Superior temporal gyrus (tissue), 1 donor: Measurements from ENCODE around the gene GARIN3.

Experiments
- DNase-seq: peaks from one replicate; pipeline ENCODE4 v3.0.0-alpha.2; 2016; ENCODE audit errors: extremely low spot score

Gene GARIN3

DNA sequence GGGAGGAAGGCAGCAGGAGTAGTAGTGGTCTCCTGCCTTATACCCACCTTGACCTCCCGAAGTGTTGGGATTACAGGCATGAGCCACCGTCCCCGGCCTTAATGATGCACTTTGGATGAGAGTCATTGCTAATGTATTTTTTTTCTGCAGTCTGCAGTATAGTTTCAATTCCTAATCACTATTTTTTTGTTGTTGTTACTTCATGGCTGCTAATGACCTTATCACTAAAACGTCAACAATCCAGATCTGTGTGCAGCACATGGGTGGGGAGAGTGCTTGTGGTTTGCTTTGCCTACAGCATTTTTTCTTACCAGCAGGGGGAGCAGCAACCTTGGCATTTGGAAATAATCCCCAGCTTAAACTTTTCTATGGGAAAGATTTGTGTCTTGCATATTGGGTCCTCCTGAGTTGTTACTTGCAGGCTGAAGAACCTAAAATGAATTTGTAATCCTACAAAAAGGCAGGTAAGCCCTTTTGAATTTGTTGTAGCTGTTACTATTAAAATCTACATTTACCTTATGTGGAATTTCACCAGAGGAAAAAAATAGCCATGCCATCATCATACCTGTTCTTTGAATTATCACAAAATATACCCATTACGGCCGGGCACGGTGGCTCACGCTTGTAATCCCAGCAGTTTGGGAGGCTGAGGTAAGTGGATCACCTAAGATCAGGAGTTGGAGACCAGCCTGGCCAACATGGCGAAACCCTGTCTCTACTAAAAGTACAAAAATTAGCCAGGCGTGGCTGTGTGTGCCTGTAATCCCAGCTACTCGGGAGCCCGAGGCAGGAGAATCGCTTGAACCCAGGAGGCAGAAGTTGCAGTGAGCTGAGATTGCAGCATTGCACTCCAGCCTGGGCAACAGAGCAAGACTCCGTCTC lies 17.1 kb downstream of the GARIN3 start:
- peak; percentile 88 for DNase-seq

DNA sequence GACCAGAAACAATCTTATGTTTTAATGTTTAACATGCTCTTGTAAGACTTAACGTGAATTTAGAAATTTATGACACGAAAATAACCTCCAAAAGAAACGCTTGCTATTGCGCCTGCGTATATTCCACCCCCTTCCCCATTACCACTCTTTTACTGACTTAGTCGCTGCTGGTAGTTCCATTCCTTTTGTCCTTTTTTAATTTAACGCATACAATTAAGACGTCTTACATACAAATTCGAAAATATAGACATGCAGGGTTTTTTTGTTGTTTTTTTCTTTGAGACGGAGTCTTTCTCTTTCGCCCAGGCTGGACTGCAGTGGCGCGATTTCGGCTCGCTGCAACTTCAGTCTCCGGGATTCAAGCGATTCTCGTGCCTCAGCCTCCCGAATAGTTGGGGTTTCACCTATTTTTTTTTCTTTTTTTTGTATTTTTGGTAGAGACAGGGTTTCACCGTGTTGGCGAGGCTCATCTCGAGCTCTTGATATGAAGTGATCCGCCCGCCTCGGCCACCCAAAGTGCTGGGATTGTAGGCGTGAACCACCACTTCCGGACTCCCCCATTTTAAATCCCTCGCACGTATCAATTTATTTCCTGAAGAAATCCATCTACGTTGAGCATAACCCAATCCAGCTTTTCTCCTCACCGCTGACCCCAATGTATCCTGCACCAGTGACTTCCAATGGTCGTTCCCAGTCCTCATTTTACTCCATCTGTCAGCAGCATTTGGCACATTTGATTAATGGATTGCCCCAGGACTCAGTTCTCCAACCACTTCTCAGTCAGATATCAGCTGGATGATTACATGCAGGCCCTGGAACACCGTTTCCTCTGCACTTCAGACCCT lies 22.7 kb downstream of the GARIN3 start:
- DNase-seq, result no peak

DNA sequence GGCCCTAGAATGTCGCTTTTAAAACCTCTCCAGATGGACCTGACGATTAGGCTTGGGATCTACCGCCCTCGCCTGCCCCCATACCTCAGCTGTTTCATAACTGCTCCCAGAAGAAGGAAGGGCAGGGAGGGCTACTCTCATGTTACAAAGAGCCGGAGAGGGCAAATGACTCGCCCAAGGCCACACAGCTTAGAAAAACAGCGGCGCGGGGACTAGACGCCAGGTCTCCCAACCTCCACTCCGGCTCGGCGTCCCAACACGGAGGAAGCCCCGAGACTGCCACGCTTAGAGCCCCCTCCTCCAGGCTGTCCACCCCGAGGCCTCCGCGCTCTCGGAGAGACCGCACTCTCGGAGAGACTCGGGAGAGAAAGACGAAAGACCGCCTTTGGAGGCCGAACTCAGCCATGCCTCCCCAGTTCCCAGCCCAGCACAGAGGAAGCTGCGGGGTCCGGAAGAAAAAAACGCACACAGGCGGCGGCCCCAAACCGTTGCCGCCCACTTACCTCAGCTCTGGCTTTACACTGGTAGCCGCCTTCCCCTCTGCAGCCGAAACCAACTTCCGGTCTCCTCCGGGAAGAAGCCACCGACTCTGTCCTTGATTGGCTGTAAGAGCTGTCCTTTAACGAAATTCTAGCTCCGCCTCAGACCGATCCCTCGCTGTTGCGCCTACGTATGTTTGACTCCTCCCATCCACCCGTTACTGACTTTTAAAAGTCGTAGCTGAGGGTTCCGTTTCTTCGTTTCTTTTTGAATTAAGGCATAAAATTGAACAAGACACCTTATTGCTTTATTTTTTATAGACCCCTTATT lies 23.5 kb downstream of the GARIN3 start, which contains the start of gene MED7:
TSS of gene MED7 (minus strand) at position 549 of the 810 bp plus-strand sequence. CDS start 3,434 bp downstream, outside the sequence.
- DNase-seq, result peak; percentile 100

DNA sequence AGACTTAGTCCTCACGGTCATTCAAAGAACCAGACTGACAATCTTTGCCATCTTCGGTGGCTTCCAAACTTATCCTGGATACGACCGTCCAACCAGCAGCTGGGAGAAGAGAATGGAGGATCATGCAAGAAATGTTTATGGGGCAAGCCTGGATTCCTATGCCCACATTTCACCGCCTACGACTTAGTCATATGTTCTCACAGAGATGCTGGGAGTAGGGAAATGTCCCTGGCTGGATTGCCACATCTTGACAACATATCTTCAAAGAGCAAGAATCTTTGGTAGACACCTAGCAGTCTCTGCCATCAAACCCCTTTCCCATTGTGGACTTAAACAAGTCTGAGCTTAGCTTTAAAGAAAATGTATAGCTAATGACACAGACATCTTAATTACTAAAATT lies 28.4 kb downstream of the GARIN3 start:
- DNase-seq, result peak; percentile 34

DNA sequence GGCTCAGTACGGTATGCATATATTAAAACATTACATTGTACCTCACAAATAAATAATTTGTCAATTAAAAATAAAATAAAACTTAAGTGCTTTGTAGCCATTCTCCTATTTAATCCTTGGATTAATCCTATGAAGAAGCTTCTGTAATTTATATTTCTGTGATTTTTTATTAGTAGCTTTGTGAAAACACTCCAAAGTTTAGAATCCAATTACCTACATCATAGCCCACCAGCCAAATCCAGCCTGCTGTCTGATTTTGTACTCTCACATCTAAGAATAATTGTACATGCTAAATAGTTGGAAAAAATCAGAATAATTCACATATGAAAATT lies 33.8 kb downstream of the GARIN3 start:
- DNase-seq, result no peak

DNA sequence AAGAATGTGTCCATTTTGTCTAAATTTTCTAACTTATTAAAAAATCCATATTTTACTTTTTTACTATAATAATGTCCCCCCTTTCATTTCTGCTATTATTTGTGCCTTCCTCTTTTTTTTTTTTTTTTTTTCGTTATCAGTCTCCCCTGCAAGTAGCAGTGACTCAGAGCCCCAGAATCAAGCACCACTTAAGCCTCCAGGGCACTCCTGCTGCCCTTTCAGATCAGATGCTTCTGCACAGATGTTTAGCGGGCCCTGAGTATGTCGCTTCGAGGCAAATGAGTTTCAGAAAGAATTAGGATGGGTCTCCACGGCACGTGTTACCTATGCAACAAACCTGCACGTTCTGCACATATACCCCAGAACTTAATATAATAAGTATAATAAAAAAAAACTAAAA lies 35.1 kb downstream of the GARIN3 start:
- DNase-seq, result no peak

DNA sequence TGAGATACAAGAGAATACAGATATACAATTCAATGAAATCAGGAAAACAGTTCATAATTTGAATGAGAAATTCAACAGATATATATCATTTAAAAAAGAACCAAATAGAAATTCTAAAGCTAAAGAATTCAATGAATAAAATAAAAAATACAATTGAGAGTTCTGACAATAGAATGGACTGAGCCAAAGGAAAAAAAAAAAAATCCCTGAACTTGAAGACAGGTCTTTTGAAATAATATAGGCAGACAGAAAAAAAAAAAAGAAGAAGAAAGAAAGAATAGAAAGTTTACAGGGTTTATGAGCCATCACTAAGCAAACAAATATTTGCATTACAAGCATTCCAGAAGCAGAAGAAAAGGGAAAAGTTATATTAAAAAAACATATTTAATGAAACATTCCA lies 44.4 kb downstream of the GARIN3 start:
- no peak for DNase-seq

DNA sequence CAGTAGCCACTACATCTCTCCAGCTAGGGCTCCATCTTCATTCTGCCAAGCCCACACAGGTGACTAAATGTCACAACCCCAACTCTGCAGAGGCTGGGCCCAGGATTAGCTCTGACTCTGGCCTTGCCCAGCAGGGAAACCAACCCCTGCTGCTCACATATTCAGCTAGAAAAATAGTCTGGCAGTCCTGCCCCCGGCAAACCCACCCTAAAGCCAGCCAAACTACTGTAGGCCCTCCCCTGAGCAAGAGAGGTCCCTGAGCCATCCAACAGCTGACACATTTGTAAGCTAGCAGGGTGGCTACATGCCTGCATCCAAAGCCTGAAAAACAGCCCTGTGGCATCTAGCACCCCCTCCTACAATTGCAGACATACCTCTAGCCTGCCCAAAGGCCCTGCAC lies 46.0 kb downstream of the GARIN3 start:
- DNase-seq, result no peak

DNA sequence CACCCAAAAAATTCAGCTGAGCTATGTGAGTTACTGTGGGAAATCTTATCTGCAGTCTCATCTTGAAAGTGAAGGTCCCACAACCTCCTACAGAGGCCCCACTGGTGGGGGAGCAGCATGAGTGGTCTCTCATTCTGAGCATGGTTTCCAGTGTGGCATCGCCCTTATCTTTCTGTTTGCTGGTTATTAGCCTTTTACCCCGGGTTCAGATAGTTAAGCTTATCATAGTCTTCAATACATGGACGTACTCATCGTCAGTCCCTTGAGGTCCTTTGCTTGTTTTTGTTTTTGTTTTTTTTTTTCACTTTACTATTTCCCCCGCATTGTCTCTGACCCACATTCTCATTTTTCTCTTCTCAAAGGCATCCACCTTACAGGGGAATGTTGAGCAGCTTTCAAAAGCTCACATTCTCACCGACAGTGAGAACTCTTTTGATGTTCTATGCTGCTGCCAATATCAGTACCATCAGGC lies 49.5 kb downstream of the GARIN3 start:
- no peak for DNase-seq

DNA sequence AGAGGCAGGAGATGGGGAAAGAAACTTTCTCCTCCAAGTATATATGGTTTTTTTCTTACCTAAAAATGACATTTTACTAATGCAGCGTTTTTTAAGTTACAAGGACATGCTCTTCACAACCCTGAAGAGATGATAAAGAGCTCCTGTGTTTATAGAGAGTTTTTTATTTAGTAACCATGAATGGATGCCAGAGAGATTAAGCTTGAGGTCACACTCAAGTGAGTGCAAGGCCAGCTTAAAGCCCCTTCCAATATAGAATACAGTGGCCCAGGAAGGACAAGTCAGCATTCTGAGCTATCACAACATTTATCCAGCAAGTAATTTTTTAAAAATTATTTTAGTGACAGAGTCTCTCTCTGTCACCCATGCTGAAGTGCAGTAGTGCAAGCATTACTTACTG lies 50.6 kb downstream of the GARIN3 start:
- DNase-seq, result no peak

DNA sequence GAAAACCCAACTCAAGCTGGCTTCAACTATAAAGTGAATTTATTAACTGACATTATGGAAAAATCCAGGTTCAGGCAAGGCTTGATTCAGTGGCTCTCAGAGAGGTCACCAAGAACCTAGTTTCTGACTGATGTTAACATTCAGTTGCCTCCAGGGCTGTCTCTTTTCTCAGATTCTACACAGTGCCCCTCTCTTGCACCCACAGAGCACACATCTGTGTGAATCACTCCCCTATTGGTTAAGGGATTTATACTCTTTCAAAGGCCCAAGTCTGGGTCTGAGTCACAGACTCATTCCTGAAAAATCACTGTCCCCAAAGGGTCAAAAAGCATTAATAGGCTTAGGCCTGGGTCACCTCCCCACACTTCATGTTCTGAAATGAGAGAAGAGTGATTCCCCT lies 51.1 kb downstream of the GARIN3 start:
- DNase-seq, result no peak

DNA sequence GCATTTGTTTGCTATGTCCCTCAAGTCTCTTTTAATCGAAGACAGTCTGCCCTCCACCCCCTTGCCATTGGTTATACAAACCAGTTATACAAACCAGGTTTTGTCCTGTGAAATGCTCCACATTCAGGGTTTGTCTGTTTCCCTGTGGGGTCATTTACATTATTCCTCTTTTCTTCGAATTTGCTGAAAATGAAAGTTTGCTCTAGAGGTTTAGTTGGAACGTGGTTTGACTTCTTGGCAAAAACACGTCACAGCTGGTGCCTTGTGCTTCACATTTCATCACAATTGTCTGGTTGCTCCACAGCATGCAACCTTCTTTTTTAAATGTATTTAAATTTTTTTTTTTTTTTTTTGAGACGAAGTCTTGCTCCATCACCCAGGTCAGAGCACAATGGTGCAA lies 53.1 kb downstream of the GARIN3 start:
- DNase-seq, result no peak
